GM19043 (cell line): ENCODE results near the gene NUTM2F.
"Not testable (repeated sequence)": the region's sequence is repeated elsewhere in the genome, so short reads cannot be mapped to it uniquely, and the experiment has no call there.

Experiments
- ATAC-seq: cut with Tn5 transposase; IDR thresholded peaks from one replicate; pipeline ENCODE4 v1.9.1; 2021; ENCODE audit warnings: low read depth; ENCODE audit not compliant: unreplicated experiment

The NUTM2F gene

DNA sequence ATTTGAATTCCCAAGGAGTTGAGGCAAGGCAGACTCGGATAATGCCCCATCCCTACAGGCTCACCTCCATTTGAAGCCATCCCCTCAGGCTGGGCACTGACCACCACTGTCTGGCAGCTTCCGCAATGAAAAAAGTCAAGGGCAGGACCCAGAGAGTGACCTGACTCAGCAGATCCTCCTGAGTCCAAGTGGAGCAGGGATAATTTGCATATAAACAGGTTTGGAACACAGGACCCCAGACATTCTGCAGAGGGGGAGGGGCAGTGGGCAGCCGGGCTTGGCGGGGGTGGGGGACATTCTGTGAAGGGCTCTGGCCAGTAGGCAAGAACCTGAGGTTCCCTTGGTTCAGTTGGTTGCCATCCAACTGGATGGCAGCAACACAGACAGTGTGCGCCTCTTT lies at the start of gene NUTM2F:
Gene NUTM2F (minus strand): TSS at position 101 of the 400 bp plus-strand sequence. CDS start 21 bp downstream, at position 80.
- not testable (repeated sequence) for ATAC-seq

- ATAC-seq, result peak; percentile 47
Observed at GRCh38 chr9:94375197-94375596, 46.8 kb upstream of the NUTM2F start.

DNA sequence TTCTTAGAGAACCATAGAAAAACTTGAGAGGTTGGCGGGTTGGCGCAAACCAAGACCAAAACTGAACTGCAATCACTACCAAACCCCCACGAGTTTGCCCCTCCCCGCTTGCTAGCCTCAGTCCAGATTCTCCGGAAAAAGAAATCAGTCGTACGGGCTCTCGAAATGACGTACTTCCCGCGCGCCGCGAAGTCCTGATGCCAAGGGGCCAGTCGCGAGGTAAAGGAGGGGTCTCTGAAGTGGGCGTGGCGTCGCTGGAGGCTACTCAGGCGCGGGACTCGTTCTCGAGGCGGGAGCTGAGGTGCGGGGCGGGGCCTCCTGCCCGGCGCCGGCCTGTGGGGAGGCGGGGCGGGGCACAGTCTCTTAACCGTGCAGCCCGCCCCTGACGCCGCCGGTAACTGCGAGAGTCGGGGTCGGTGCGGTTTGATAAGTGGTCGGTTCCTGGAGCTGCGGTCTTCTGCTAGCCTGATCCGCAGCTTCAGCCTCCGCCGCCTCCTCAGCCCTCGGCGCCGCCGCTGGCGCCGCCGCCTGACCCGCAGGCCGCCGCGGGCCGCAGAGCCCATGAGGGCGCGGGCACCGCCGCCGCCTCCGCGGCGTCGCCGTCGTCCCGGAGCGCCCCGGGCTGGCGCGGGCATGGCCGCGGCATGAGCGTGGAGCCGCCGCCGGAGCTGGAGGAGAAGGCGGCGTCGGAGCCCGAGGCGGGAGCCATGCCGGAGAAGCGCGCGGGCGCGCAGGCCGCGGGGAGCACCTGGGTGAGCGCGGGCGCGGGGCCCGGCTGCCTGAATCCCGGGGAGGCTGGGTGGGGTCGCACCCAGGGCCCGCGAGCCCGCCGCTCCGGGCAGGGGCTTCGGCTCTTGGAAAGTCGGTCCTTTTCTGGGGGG lies 46.0 kb upstream of the NUTM2F start:
- ATAC-seq, result peak; percentile 84

- ATAC-seq, result not testable (repeated sequence)
Observed at GRCh38 chr9:94373779-94374175, 45.3 kb upstream of the NUTM2F start.

- not testable (repeated sequence) for ATAC-seq
Observed at GRCh38 chr9:94370266-94370665, 41.8 kb upstream of the NUTM2F start.

GRCh38 chr9:94364093-94364614 lies 35.7 kb upstream of the NUTM2F start:
- ATAC-seq, result not testable (repeated sequence)

- ATAC-seq, result not testable (repeated sequence)
Observed at GRCh38 chr9:94357158-94357557, 28.7 kb upstream of the NUTM2F start.

DNA sequence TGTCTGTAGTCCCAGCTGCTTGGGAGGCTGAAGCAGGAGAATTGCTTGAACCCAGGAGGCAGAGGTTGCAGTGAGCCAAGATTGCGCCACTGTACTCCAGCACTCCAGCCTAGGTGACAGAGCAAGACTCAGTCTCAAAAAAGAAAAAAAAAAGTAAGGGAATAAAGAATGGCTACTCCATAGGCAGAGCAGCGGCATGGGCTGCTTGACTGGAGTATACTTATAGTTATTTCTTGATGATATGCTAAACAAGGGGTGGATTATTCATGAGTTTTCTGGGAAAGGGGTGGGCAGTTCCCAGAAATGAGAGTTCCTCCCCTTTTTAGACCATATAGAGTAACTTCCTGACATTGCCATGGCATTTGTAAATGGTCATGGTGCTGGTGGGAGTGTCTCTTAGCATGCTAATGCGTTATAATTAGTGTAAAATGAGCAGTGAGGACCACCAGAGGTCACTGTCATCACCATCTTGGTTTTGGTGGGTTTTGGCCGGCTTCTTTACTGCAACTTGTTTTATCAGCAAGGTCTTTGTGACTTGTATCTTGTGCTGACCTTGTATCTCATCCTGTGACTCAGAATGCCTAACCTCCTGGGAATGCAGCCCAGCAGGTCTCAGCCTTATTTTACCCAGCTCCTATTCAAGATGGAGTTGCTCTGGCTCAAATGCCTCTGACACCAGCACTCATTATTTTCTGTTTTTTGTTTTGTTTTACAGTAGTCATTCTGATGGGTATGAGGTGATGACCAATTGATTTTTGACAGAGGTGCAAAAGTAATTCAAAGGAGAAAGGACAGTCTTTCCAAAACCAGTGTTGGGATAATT lies 23.7 kb upstream of the NUTM2F start:
- ATAC-seq, result not testable (repeated sequence)

- ATAC-seq, result not testable (repeated sequence)
Observed at GRCh38 chr9:94348754-94349153, 20.3 kb upstream of the NUTM2F start.

GRCh38 chr9:94347451-94347850 lies 19.0 kb upstream of the NUTM2F start:
- not testable (repeated sequence) for ATAC-seq

- not testable (repeated sequence) for ATAC-seq
Observed at GRCh38 chr9:94341703-94342102, 13.3 kb upstream of the NUTM2F start.

- ATAC-seq, result not testable (repeated sequence)
Observed at GRCh38 chr9:94340750-94341149, 12.3 kb upstream of the NUTM2F start.

DNA sequence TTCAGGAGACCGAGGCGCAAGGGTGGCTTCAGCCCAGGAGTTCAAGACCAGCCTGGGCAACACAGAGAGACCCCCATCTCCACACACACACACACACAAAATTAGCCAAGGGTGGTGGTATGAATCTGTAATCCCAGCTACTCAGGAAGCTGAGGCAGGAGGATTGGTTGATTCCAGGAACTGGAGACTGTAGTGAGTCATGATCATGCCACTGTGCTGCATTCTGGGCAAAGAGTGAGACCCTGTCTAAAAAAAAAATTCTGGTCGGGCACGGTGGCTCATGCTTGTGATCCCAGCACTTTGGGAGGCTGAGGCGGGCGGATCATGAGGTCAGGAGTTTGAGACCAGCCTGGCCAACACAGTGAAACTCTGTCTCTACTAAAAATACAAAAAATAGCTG lies 11.2 kb upstream of the NUTM2F start:
- not testable (repeated sequence) for ATAC-seq

- ATAC-seq, result not testable (repeated sequence)
Observed at GRCh38 chr9:94338723-94339122, 10.3 kb upstream of the NUTM2F start.

DNA sequence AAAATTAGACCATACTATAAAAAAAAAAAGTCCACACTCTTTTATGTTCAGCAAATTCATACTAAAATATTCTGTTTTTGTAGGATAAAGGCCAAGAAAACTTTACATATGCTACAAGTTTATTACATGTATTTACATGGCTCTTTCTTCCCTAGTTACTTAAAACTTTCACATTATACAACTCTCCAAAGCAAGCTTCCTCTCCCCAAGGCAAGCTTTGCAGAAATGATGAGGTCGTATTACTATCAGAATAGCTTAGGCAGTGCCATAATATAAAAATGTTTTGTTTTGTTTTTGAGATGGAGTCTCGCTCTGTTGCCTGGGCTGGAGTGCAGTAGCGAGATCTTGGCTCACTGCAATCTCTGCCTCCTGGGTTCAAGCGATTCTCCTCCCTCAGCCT lies 8.0 kb upstream of the NUTM2F start:
- ATAC-seq, result not testable (repeated sequence)

DNA sequence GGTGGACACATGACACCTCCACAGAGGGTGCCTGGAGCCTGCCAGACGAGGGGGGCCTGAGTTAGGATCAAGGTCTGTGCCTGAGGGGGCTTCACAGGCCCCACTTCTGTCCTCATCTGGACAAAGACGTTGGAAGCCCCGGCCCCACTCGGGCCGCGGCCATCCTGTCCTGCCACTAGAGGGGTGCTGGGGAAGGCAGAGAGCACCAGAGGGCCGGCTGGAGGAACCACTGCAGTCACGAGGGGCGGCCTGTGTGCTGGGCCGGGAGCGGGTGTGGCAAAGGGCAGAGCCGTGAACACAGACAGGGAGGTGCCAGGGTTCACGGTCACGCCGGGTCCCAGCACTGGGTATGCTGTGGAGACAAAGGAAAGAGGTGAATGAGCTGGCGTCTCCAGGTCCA lies 2.9 kb downstream of the NUTM2F start:
- not testable (repeated sequence) for ATAC-seq

GRCh38 chr9:94323153-94323798 lies 5.2 kb downstream of the NUTM2F start:
- ATAC-seq, result not testable (repeated sequence)

DNA sequence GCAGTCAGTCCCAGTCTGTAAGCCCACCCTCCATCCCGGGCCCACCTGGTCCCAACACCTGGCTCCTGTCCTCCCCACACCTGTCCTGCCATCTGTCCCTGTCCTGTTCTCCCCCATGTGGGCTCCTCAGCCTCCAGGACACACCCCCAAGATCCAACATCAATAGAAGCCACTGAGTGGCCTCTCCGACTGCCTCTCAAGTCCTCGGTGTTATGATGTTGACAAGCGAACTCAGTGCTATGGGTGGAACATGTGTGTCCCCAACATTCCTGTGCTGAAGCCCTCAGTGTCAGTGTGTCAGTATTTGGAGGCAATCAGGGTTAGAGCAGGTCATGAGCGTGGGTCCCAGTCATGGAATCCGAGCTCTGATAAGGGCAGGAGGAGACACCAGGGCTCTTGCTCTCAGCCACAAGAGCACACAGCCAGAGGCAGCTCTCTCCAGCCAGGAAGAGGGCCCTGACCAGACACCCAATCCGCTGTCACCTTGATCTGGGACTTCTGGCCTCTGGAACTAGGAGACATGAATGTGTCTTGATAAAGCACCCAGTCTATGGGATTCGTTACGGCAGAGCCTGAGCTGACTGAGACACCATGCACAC lies 6.0 kb downstream of the NUTM2F start:
- ATAC-seq, result not testable (repeated sequence)

- ATAC-seq, result not testable (repeated sequence)
Observed at GRCh38 chr9:94317949-94318657, 10.3 kb downstream of the NUTM2F start.
